SJCRH30 (cell line): Measurements from ENCODE around the gene CMKLR1. TPM values are rescaled to one million over a fixed set of nuclear protein-coding genes. Genes with fewer than 3 reads are reported as not detected.

Experiments
- DNase-seq, 2 experiments: peaks; one replicate each; pipeline ENCODE4 v3.0.0-alpha.2; 2015 to 2020
- H3K27ac ChIP-seq: fragments of 250-450 bp; sonication (Bioruptor Pico); 2 replicates; pipeline ENCODE4 v1.5.1; 2020; ENCODE audit warnings: mild to moderate bottlenecking, moderate library complexity
- H3K27me3 ChIP-seq: fragments of 250-450 bp; sonication (Bioruptor Pico); 2 replicates; pipeline ENCODE4 v1.5.1; 2020; ENCODE audit warnings: mild to moderate bottlenecking, moderate library complexity
- H3K36me3 ChIP-seq: fragments of 250-450 bp; sonication (Bioruptor Pico); 2 replicates; pipeline ENCODE4 v1.5.1; 2020; ENCODE audit warnings: mild to moderate bottlenecking, moderate library complexity
- H3K4me1 ChIP-seq: fragments of 250-450 bp; sonication (Bioruptor Pico); 2 replicates; pipeline ENCODE4 v1.5.1; 2020; ENCODE audit warnings: mild to moderate bottlenecking, moderate library complexity
- H3K4me3 ChIP-seq: fragments of 250-450 bp; sonication (Bioruptor Pico); 2 replicates; pipeline ENCODE4 v1.5.1; 2020; ENCODE audit warnings: mild to moderate bottlenecking, moderate library complexity
- H3K9me3 ChIP-seq: fragments of 250-450 bp; sonication (Bioruptor Pico); replicated peaks from 2 replicates; pipeline ENCODE4 v1.5.1; 2020; ENCODE audit warnings: mild to moderate bottlenecking, moderate library complexity
- total RNA-seq: library from RNA; depleted of rRNA; stranded (reverse); fragments of >200 nt; shearing (Covaris generic); gene quantifications from 2 replicates; pipeline ENCODE4 v1.2.3, GENCODE V29; 2014

The CMKLR1 gene
- total RNA-seq, 1 experiment from 2014 or later: 0.04 TPM

DNA sequence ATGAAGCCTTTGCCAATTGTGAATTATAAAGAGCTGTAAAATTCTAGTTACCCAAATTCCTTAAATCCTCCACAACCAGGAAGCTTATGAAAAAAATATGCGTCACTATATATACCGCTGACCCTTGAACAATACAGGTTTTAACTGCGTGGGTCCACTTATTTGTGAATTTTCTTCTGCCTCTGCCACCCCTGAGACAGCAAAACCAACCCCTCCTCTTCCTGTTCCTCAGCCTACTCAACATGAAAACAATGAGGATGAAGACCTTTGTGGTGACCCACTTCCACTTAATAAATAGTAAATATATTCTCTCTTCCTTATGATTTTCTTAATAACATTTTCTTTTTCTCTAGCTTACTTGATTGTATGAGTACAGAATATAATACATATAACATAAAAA, 42.2 kb downstream of the CMKLR1 start:
- Histone ChIP-seq H3K4me1 (no peaks in the 10 kb centered on the region), H3K4me3 (no peak overlapping the region), H3K9me3 (no peaks in the 10 kb centered on the region), H3K27me3 (0 out of 2 replicates have a peak, but pooled peaks cover 3% of the 10 kb centered on the region), H3K36me3 (no peaks in the 10 kb centered on the region), H3K27ac (no peak overlapping the region)
- DNase-seq: no peak

DNA sequence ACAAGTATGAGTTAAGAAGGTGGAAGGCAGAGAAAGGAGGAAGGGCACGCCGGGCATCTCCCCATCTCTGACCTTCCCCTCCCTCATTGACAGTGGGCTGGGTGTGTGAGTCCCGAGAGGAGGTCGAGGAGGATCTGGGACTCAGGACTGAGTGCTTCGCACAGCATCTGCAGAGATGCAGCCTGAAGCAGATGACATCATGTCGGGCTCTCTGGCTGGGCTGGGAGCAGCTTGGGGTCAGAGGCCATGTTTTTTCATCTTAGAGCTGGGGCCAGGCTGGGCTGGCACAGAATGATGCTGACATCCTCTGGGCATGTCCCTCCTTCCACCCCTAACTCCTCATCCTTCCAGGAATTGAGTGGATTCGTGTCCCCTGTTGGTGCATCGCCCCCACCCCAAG, 43.5 kb downstream of the CMKLR1 start:
- Histone ChIP-seq H3K27me3 (no peaks in the 10 kb centered on the region), H3K4me3 (no peak overlapping the region), H3K36me3 (no peaks in the 10 kb centered on the region), H3K9me3 (no peaks in the 10 kb centered on the region), H3K4me1 (no peaks in the 10 kb centered on the region), H3K27ac (no peak overlapping the region)
- DNase-seq: no peak

GRCh38 chr12:108289350-108290161, 49.6 kb downstream of the CMKLR1 start:
- no peak for DNase-seq
- no peaks in the 10 kb centered on the region for H3K36me3 ChIP-seq
- no peaks in the 10 kb centered on the region for H3K27me3 ChIP-seq
- H3K4me3 ChIP-seq: no peak overlapping the region
- H3K9me3 ChIP-seq: no peaks in the 10 kb centered on the region
- H3K4me1 ChIP-seq: no peaks in the 10 kb centered on the region
- H3K27ac ChIP-seq: no peak overlapping the region

- Histone ChIP-seq H3K4me3 (no peak overlapping the region), H3K4me1 (no peaks in the 10 kb centered on the region), H3K27ac (no peak overlapping the region), H3K9me3 (no peaks in the 10 kb centered on the region), H3K36me3 (no peaks in the 10 kb centered on the region), H3K27me3 (no peaks in the 10 kb centered on the region)
- DNase-seq: no peak
Measured at GRCh38 chr12:108287227-108287626, 51.9 kb downstream of the CMKLR1 start.

DNA sequence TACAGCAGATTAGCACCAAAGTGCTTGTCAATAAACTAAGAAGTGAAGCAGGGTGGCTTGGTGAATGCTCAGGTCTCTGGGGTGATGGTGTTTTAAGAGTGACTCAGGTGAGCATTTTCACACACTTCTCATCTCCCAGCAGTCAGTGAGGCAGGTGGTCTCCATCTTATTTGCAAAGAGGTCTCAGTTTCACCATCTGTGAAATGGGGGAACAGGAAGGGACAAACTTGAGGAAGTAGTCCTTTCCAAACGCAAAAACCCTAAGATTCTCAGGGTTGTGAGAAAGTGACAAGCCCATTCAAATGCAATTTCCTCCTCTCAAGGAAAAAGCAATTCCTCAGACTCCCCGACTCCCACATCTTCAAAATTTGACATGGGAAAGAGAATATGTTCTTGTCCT, 54.1 kb downstream of the CMKLR1 start:
- no peak for DNase-seq
- H3K27ac ChIP-seq: no peak overlapping the region
- H3K27me3 ChIP-seq: no peaks in the 10 kb centered on the region
- H3K9me3 ChIP-seq: no peaks in the 10 kb centered on the region
- H3K4me1 ChIP-seq: no peaks in the 10 kb centered on the region
- H3K36me3 ChIP-seq: no peaks in the 10 kb centered on the region
- no peak overlapping the region for H3K4me3 ChIP-seq

- Histone ChIP-seq H3K4me3 (no peak overlapping the region), H3K9me3 (no peaks in the 10 kb centered on the region), H3K27ac (no peak overlapping the region), H3K36me3 (no peaks in the 10 kb centered on the region), H3K27me3 (no peaks in the 10 kb centered on the region), H3K4me1 (no peaks in the 10 kb centered on the region)
- DNase-seq: no peak
Measured at GRCh38 chr12:108284163-108284562, 54.9 kb downstream of the CMKLR1 start.

DNA sequence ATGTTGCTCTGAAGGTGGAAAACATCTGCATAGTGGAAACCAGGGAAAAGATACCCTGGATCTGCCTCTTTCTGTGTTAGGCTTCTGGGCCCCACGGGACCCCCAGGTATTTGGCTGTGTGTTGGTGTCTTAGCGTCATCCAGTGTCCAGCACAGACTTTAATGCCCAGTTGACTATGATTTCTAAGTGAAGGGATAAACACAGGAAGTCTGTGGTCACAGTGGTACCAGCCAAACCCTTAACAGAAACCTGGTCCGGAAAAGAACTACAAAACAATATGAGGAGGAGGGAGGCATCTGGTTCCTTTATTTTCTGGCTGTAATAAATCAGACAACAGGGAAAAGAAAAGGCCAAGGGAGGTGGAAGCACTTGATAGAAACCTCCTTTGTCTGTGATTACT, 56.4 kb downstream of the CMKLR1 start:
- Histone ChIP-seq H3K27ac (no peak overlapping the region), H3K36me3 (no peaks in the 10 kb centered on the region), H3K4me1 (no peaks in the 10 kb centered on the region), H3K4me3 (no peak overlapping the region), H3K9me3 (no peaks in the 10 kb centered on the region), H3K27me3 (no peaks in the 10 kb centered on the region)
- no peak for DNase-seq

DNA sequence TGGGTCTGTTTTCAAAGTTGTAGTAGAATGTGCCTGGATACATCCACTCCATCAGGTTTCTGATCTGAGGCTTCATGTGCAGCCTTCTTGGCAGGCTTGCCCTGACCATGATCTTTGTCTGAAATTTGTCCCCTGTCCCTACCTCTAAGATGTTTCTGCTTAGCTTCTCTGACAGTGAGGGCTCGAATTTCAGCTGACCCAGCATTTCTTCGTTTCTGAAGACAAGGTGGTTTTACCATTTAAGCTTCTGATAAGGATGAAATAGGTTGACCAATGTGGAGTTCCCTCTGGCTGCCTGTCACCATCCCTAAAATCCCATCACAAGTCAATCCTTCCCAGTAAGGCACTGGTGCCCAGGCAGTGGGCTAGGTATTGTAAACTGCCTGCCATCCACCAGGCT, 57.0 kb downstream of the CMKLR1 start:
- no peak overlapping the region for H3K4me3 ChIP-seq
- no peaks in the 10 kb centered on the region for H3K36me3 ChIP-seq
- no peaks in the 10 kb centered on the region for H3K27me3 ChIP-seq
- H3K9me3 ChIP-seq: no peaks in the 10 kb centered on the region
- no peaks in the 10 kb centered on the region for H3K4me1 ChIP-seq
- DNase-seq: no peak
- no peak overlapping the region for H3K27ac ChIP-seq

- no peaks in the 10 kb centered on the region for H3K27me3 ChIP-seq
Measured at GRCh38 chr12:108277613-108278012, 61.5 kb downstream of the CMKLR1 start.

DNA sequence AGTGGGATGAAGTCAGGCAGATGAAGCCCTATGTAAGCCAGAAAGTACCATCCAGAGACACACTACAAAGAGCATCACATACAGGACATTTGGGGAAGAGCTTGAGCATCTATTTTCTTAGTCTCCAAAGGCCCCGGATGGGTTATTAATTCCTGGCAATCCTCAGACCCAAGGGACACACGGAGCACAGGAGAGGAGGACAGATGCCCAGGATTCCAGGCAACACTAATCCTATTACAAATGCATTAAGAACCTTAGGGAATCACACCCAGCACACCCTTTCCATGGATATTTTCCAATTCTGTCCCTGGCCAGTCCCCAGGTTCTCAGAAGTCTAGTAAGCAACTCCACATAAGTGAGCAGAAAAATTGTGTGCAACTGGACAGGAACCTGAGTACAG, 65.9 kb downstream of the CMKLR1 start:
- Histone ChIP-seq H3K36me3 (no peaks in the 10 kb centered on the region), H3K27ac (no peak overlapping the region), H3K27me3 (no peaks in the 10 kb centered on the region), H3K4me1 (no peaks in the 10 kb centered on the region), H3K4me3 (no peak overlapping the region), H3K9me3 (no peaks in the 10 kb centered on the region)
- no peak for DNase-seq

More at GRCh38 chr12:108277613-108278012, 61.5 kb downstream of the CMKLR1 start:
- H3K4me1 ChIP-seq: no peaks in the 10 kb centered on the region
- no peaks in the 10 kb centered on the region for H3K36me3 ChIP-seq
- no peak overlapping the region for H3K4me3 ChIP-seq
- no peaks in the 10 kb centered on the region for H3K9me3 ChIP-seq
- DNase-seq: no peak
- H3K27ac ChIP-seq: no peak overlapping the region

DNA sequence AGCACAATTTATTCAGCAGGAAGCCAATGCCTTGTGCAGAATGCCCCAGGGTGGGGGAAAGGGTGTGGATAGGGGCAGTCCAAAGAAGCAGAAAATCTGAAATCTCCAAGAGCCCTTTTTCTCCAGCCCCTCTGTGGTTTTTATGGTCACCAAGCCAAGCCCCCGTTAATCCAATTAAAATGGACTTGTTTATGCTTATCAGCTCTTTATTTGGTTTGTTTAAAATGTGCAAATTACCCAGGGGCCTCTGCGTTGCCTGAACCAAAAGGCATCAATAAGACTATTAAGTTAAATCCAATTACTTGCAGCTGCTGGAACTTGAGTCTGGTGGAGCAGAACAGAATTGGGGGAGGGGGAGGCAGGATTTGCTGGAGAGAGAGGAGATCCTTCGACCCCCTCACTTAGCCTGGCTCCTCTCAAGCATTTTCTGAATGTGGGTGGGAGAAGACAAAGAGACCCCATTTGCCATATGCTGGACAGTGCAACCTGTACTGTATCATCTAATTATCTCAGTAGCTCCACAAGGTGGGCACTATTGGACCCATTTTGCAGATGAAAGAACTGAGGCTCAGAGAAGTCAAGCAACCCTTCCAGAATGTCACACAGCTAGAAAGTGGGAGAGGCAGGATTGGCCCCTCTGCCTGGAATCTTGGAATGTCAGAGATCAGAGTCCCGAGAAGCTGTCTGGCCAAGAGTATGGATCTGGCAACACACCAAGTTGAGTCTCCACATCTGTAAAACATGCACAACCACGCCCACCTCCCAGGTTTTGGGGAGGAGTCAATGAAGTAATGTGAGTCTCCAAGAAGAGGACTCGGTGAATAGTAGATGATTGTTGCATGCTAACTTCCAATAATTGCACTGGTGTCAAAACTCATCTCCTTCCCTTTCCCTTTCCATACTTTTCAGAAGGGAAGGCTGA, 66.9 kb downstream of the CMKLR1 start:
- no peaks in the 10 kb centered on the region for H3K4me1 ChIP-seq
- H3K27ac ChIP-seq: no peak overlapping the region
- no peak overlapping the region for H3K4me3 ChIP-seq
- no peaks in the 10 kb centered on the region for H3K36me3 ChIP-seq
- H3K27me3 ChIP-seq: no peaks in the 10 kb centered on the region
- H3K9me3 ChIP-seq: no peaks in the 10 kb centered on the region
- no peak for DNase-seq

DNA sequence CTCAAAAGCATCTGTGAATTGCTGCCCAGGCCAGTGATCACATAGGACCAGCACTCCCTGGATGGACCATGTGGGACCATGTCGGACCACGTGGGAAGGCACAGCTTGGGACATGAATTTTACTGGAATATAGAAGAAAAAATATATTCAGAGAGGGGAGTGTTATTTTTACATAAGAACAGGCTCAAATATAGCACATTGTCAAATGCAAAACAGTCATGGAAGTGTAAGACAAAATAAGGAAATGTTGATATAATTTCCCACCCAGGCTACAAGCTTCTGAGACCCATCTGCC, 68.3 kb downstream of the CMKLR1 start:
- no peak for DNase-seq
- Histone ChIP-seq H3K4me3 (no peak overlapping the region), H3K27me3 (no peaks in the 10 kb centered on the region), H3K9me3 (no peaks in the 10 kb centered on the region), H3K27ac (no peak overlapping the region), H3K4me1 (no peaks in the 10 kb centered on the region), H3K36me3 (no peaks in the 10 kb centered on the region)

GRCh38 chr12:108270035-108270848, 68.9 kb downstream of the CMKLR1 start:
- Histone ChIP-seq H3K4me3 (no peak overlapping the region), H3K9me3 (no peaks in the 10 kb centered on the region), H3K27me3 (no peaks in the 10 kb centered on the region), H3K4me1 (no peaks in the 10 kb centered on the region), H3K36me3 (no peaks in the 10 kb centered on the region), H3K27ac (no peak overlapping the region)
- DNase-seq: no peak

- Histone ChIP-seq H3K36me3 (no peaks in the 10 kb centered on the region), H3K9me3 (no peaks in the 10 kb centered on the region), H3K4me1 (no peaks in the 10 kb centered on the region), H3K27me3 (no peaks in the 10 kb centered on the region), H3K27ac (no peak overlapping the region), H3K4me3 (no peak overlapping the region)
- no peak for DNase-seq
Measured at GRCh38 chr12:108269224-108269623, 69.9 kb downstream of the CMKLR1 start.

GRCh38 chr12:108268397-108268796, 70.7 kb downstream of the CMKLR1 start:
- H3K36me3 ChIP-seq: no peaks in the 10 kb centered on the region
- no peak for DNase-seq
- H3K9me3 ChIP-seq: no peaks in the 10 kb centered on the region
- no peak overlapping the region for H3K27ac ChIP-seq
- H3K27me3 ChIP-seq: no peaks in the 10 kb centered on the region
- no peaks in the 10 kb centered on the region for H3K4me1 ChIP-seq
- H3K4me3 ChIP-seq: no peak overlapping the region
